H1 (cell line): Measurements from ENCODE around the gene MYPOP. TPM values are rescaled to one million over a fixed set of nuclear protein-coding genes. Genes with fewer than 3 reads are reported as not detected.

Experiments
- CTCF ChIA-PET: fragments of 300-600 bp; sonication (Branson Sonifier 250); formaldehyde crosslinking; loops from one replicate; lab custom pipeline; 2021; ENCODE audit not compliant: partially characterized antibody; lab: Charles Lee
- POLR2A ChIA-PET: fragments of 300-600 bp; sonication (Branson Sonifier 250); formaldehyde crosslinking; loops from one replicate; lab custom pipeline; 2021; ENCODE audit warnings: inconsistent platforms; ENCODE audit not compliant: partially characterized antibody; lab: Charles Lee
- DNase-seq, 2 experiments: peaks; one replicate each; pipeline versions ENCODE4 v3.0.0 to v3.0.0-alpha.2; 2010 to 2022; ENCODE audit warnings: low spot score in 2 of 2, low read depth in 1 of 2, mixed read lengths in 1 of 2
- FAIRE-seq: peaks from 2 replicates; lab custom pipeline; 2011; peaks lifted over from hg19 to GRCh38; lab: Jason Lieb, UNC
- H2AFZ ChIP-seq: 2 replicates; pipeline ENCODE4 v1.8.1; 2012; ENCODE audit warnings: low read length, inconsistent platforms
- H2AK5ac ChIP-seq: 2 replicates; pipeline ENCODE4 v1.6.1; 2013; ENCODE audit warnings: low read depth, low read length
- H2BK120ac ChIP-seq: replicated peaks from 2 replicates; pipeline ENCODE3; 2013; ENCODE audit warnings: low read depth, low read length, inconsistent platforms
- H2BK12ac ChIP-seq: 2 replicates; pipeline ENCODE4 v1.6.1; 2013; ENCODE audit warnings: low read depth, low read length
- H2BK15ac ChIP-seq: 2 replicates; pipeline ENCODE4 v1.6.1; 2013; ENCODE audit warnings: low read length
- H2BK20ac ChIP-seq: 2 replicates; pipeline ENCODE4 v1.6.1; 2013; ENCODE audit warnings: low read length
- H2BK5ac ChIP-seq: 2 replicates; pipeline ENCODE4 v1.6.1; 2013; ENCODE audit warnings: low read depth, low read length
- H3K14ac ChIP-seq: 2 replicates; pipeline ENCODE4 v1.6.1; 2013; ENCODE audit warnings: inconsistent platforms; ENCODE audit not compliant: insufficient read length
- H3K18ac ChIP-seq: 2 replicates; pipeline ENCODE4 v1.6.1; 2013; ENCODE audit warnings: low read length; ENCODE audit errors: extremely low read depth
- H3K23ac ChIP-seq: 2 replicates; pipeline ENCODE4 v1.6.1; 2013; ENCODE audit warnings: inconsistent platforms; ENCODE audit not compliant: insufficient read length
- H3K23me2 ChIP-seq: 2 replicates; pipeline ENCODE4 v1.6.1; 2013; ENCODE audit warnings: low read depth, low read length
- H3K27ac ChIP-seq: 2 replicates; pipeline ENCODE4 v1.6.1; 2011; ENCODE audit warnings: low read depth, low read length, inconsistent platforms
- H3K27me3 ChIP-seq, 4 experiments: replicated peaks in 1 of 4; 1 replicate in 1 of 4; 2 replicates in 3 of 4; pipeline versions ENCODE4 v1.6.1 to v1.8.1; 2011 to 2013; ENCODE audit warnings: low read length in 3 of 4, mild to moderate bottlenecking in 3 of 4, inconsistent platforms in 2 of 4, mixed read lengths in 2 of 4, moderate library complexity in 1 of 4; ENCODE audit not compliant: control insufficient read depth in 3 of 4, insufficient read depth in 3 of 4; ENCODE audit errors: extremely low read depth in 1 of 4
- H3K36me3 ChIP-seq, 4 experiments: 2 replicates each; pipeline versions ENCODE4 v1.6.1 to v1.8.1; 2011 to 2013; ENCODE audit warnings: mild to moderate bottlenecking in 4 of 4, low read length in 3 of 4, moderate library complexity in 2 of 4, control low read depth in 1 of 4, inconsistent platforms in 1 of 4; ENCODE audit not compliant: insufficient read depth in 4 of 4, control insufficient read depth in 2 of 4
- H3K4ac ChIP-seq: replicated peaks from 2 replicates; pipeline ENCODE3; 2013; ENCODE audit warnings: low read length, low read depth, mixed read lengths, inconsistent platforms; ENCODE audit not compliant: insufficient read length
- H3K4me1 ChIP-seq, 4 experiments: replicated peaks in 1 of 4; 1 replicate in 1 of 4; 2 replicates in 3 of 4; pipeline versions ENCODE4 v1.6.1 to v1.8.1; 2011 to 2013; ENCODE audit warnings: low read length in 3 of 4, inconsistent platforms in 2 of 4, mixed read lengths in 1 of 4; ENCODE audit not compliant: insufficient read depth in 4 of 4, control insufficient read depth in 3 of 4
- H3K4me2 ChIP-seq, 2 experiments: 2 replicates each; pipeline versions ENCODE4 v1.6.1 to v1.8.1; 2011 to 2013; ENCODE audit warnings: low read depth in 2 of 2, low read length in 2 of 2, control low read depth in 1 of 2, inconsistent platforms in 1 of 2, mild to moderate bottlenecking in 1 of 2; ENCODE audit not compliant: insufficient read depth in 1 of 2
- H3K4me3 ChIP-seq, 4 experiments: fragments of 200-600, 300-600 bp in 1 of 4; sonication (generic), shearing (Covaris generic), sonication (Bioruptor Twin) in 1 of 4; 2 replicates each; pipeline versions ENCODE4 v1.5.1 to v1.8.1; 2011 to 2016; ENCODE audit warnings: low read length in 4 of 4, low read depth in 3 of 4, control low read depth in 2 of 4, inconsistent platforms in 2 of 4, mild to moderate bottlenecking in 2 of 4, mixed read lengths in 1 of 4, moderate library complexity in 1 of 4; ENCODE audit not compliant: insufficient read depth in 2 of 4; ENCODE audit errors: extremely low read depth in 1 of 4
- H3K56ac ChIP-seq: replicated peaks from 2 replicates; pipeline ENCODE3; 2013; ENCODE audit warnings: low read depth, mild to moderate bottlenecking, mixed read lengths, low read length, inconsistent platforms; ENCODE audit not compliant: insufficient read length
- H3K79me1 ChIP-seq: 2 replicates; pipeline ENCODE4 v1.6.1; 2013; ENCODE audit warnings: low read depth, low read length, control low read depth
- H3K79me2 ChIP-seq, 2 experiments: 2 replicates each; pipeline versions ENCODE4 v1.6.1 to v1.8.1; 2012 to 2013; ENCODE audit warnings: low read length in 2 of 2, mild to moderate bottlenecking in 2 of 2, inconsistent platforms in 1 of 2; ENCODE audit not compliant: insufficient read depth in 2 of 2, control insufficient read depth in 1 of 2
- H3K9ac ChIP-seq, 4 experiments: replicated peaks in 1 of 4; 1 replicate in 1 of 4; 2 replicates in 3 of 4; pipeline versions ENCODE4 v1.6.1 to v1.8.1; 2011 to 2013; ENCODE audit warnings: low read depth in 3 of 4, low read length in 3 of 4, control low read depth in 2 of 4, mild to moderate bottlenecking in 2 of 4, moderate library complexity in 2 of 4, inconsistent platforms in 1 of 4; ENCODE audit errors: extremely low read depth in 1 of 4
- H3K9me3 ChIP-seq, 2 experiments: 2 replicates each; pipeline versions ENCODE4 v1.6.1 to v1.8.1; 2012 to 2013; ENCODE audit warnings: mild to moderate bottlenecking in 2 of 2, moderate library complexity in 2 of 2, control low read depth in 1 of 2, inconsistent platforms in 1 of 2, low read depth in 1 of 2, low read length in 1 of 2, mixed read lengths in 1 of 2; ENCODE audit not compliant: insufficient read depth in 2 of 2
- H4K20me1 ChIP-seq, 2 experiments: replicated peaks in 1 of 2; 2 replicates each; pipeline versions ENCODE3 to v1.8.1; 2011 to 2013; ENCODE audit warnings: inconsistent platforms in 2 of 2, low read length in 2 of 2, mild to moderate bottlenecking in 1 of 2; ENCODE audit not compliant: insufficient read depth in 2 of 2, control insufficient read depth in 1 of 2
- H4K5ac ChIP-seq: 2 replicates; pipeline ENCODE4 v1.6.1; 2013; ENCODE audit warnings: low read length, low read depth, mixed read lengths, inconsistent platforms; ENCODE audit not compliant: insufficient read length
- H4K8ac ChIP-seq: 2 replicates; pipeline ENCODE4 v1.8.0; 2013; ENCODE audit warnings: mild to moderate bottlenecking, moderate library complexity, low read length, inconsistent platforms; ENCODE audit not compliant: insufficient read depth; ENCODE audit errors: extremely low read depth
- H4K91ac ChIP-seq: replicated peaks from 2 replicates; pipeline ENCODE3; 2013; ENCODE audit warnings: low read length, mixed read lengths, inconsistent platforms; ENCODE audit not compliant: insufficient read length
- WGBS, 2 experiments: shearing (Covaris generic) in 1 of 2; methylation state at CpG; one replicate each; pipeline versions ENCODE4 v1.1.6 to v1.1.7; 2013 to 2015; ENCODE audit warnings: low lambda C conversion rate in 2 of 2, mixed read lengths in 2 of 2, inconsistent platforms in 1 of 2, low coverage in 1 of 2, missing lambda C conversion rate in 1 of 2; ENCODE audit not compliant: insufficient replicate concordance in 2 of 2, insufficient coverage in 1 of 2, insufficient read length in 1 of 2; ENCODE audit errors: extremely low coverage in 1 of 2, missing lambda C conversion rate in 1 of 2; 5-methylcytosine and 5-hydroxymethylcytosine counted together
- polyA plus RNA-seq, 7 experiments: library from polyadenylated mRNA; depleted of rRNA in 3 of 7; stranded (reverse) in 5 of 7; unstranded in 2 of 7; fragments of >200 nt in 5 of 7; fragments of 200-250 nt in 2 of 7; gene quantifications; 1 replicate in 5 of 7; 2 replicates in 1 of 7; 4 replicates in 1 of 7; pipeline versions ENCODE4 v1.2.1 to v1.2.3, GENCODE V29; 2011 to 2013; ENCODE audit warnings: missing spikeins in 2 of 7, mixed read lengths in 2 of 7
- total RNA-seq: library from RNA; stranded (reverse); fragmentation: NEBNext Ultra II Directional; extraction: Animal tissue kit (Norgen Biotek cat#: 25700); gene quantifications from 2 replicates; pipeline ENCODE4 v1.2.1, GENCODE V29; 2021

The MYPOP gene
- total and polyA plus RNA-seq, 2 of the 8 experiments (the other 6 are each of a cell fraction or from before 2014, with no cell fraction given) = 3.2 to 11.1 TPM

- DNase-seq = no peak
- Histone ChIP-seq H3K36me3 (peaks cover 0 to 3% (median 0%) of the 10 kb centered on the region in 4 experiments; a peak in 1 of 8 replicates), H3K27ac (no peak overlapping the region), H3K18ac (no peak overlapping the region), H3K56ac (no peak overlapping the region), H2BK120ac (no peak overlapping the region), H3K4me1 (peaks cover 0 to 7% (median 4%) of the 10 kb centered on the region in 4 experiments; a peak in 5 of 7 replicates), H2AK5ac (no peak overlapping the region), H3K9ac (no peak overlapping the region), H2BK5ac (no peak overlapping the region), H2BK20ac (no peak overlapping the region), H3K23ac (no peak overlapping the region), H4K8ac (no peak overlapping the region), H3K4me3 (no peak overlapping the region), H3K79me2 (no peaks in the 10 kb centered on the region; a peak in 1 of 4 replicates), H4K91ac (no peak overlapping the region), H2AFZ (no peak overlapping the region), H4K5ac (no peak overlapping the region), H2BK15ac (no peak overlapping the region), H4K20me1 (peaks cover 3 to 8% of the 10 kb centered on the region in 2 experiments), H3K4me2 (no peak overlapping the region), H3K14ac (no peak overlapping the region), H3K27me3 (no peaks in the 10 kb centered on the region), H3K9me3 (no peaks in the 10 kb centered on the region), H3K79me1 (0 out of 2 replicates have a peak, but pooled peaks cover 2% of the 10 kb centered on the region), H3K4ac (no peak overlapping the region), H3K23me2 (peaks cover 6% of the 10 kb centered on the region; the same call in 1 of the 2 replicates), H2BK12ac (no peak overlapping the region)
- ChIA-PET POLR2A (interaction anchor here (0.9 to 2.0 kb wide), 4 partner anchors 8 to 26 kb away, joined by 3 to 5 read pairs (median 3); partner anchors contain the start of gene SYMPK), CTCF (interaction anchor here (0.8 to 1.2 kb wide), 2 partner anchors 8 to 12 kb away, joined by 3 read pairs; no protein-coding TSS in a partner anchor)
- WGBS, 2 experiments = 89% methylated on average over 6 of the region's 6 CpGs; no CpG with 5 or more reads in 1 of the 2 experiments
- FAIRE-seq = no peak
Observed at GRCh38 chr19:45889210-45889885, 13.1 kb downstream of the MYPOP start.
